HCT116 (cell line): ENCODE data around the gene OS9. TPM values are rescaled to one million over a fixed set of nuclear protein-coding genes. Genes with fewer than 3 reads are reported as not detected.

Source experiments
- ATAC-seq: fragments of 200-7000 bp; cut with Tn5 transposase; 2 replicates; pipeline ENCODE4 v1.9.1; 2020; ENCODE audit warnings: mild to moderate bottlenecking, moderate library complexity
- BruUV-seq: library from RNA; stranded (reverse); fragments of 400-500 nt; replicated peaks from 2 replicates; lab custom pipeline; 2021; lab: Mats Ljungman, UMichigan
- CTCF ChIA-PET: fragments of 300-600 bp; sonication (Branson Sonifier 250); formaldehyde crosslinking; loops from one replicate; lab custom pipeline; 2021; ENCODE audit warnings: antibody characterized with exemption; lab: Charles Lee
- POLR2A ChIA-PET: fragments of 300-600, 350-600 bp; sonication (Branson Sonifier 250); formaldehyde crosslinking; loops from one replicate; lab custom pipeline; 2021; ENCODE audit warnings: antibody characterized with exemption; lab: Charles Lee
- RAD21 ChIA-PET, 2 experiments: fragments of 300-600 bp; sonication (Branson Sonifier 250); formaldehyde crosslinking; loops; one replicate each; lab custom pipeline; 2023; ENCODE audit warnings: low total read pairs in 2 of 2; ENCODE audit not compliant: uncharacterized antibody in 2 of 2, unreplicated experiment in 2 of 2, low non-redundant PET in 1 of 2; lab: Charles Lee
- DNase-seq: peaks from one replicate; pipeline ENCODE4 v3.0.0-alpha.2; 2010; ENCODE audit warnings: low read depth, low spot score
- H2AFZ ChIP-seq: fragments of 200-600 bp; shearing (Covaris generic), sonication (generic); 2 replicates; pipeline ENCODE4 v1.6.1; 2017; ENCODE audit warnings: low read depth, mixed run types, mixed read lengths, antibody characterized with exemption, low read length; ENCODE audit not compliant: poor library complexity, severe bottlenecking
- H3K27ac ChIP-seq: 2 replicates; pipeline ENCODE4 v1.5.1; 2012; ENCODE audit warnings: low read depth, low read length
- H3K27me3 ChIP-seq: fragments of 200-600 bp; sonication (generic); 2 replicates; pipeline ENCODE4 v1.6.1; 2016; ENCODE audit warnings: mixed run types, low read length, mixed read lengths; ENCODE audit not compliant: insufficient read depth
- H3K36me3 ChIP-seq, 2 experiments: fragments of 200-500 bp in 1 of 2; fragments of 200-600 bp in 1 of 2; sonication (Bioruptor generic) in 1 of 2; sonication (generic) in 1 of 2; 2 replicates each; pipeline versions ENCODE4 v1.5.1 to v1.6.1; 2014 to 2016; ENCODE audit warnings: low read length in 2 of 2, inconsistent platforms in 1 of 2, mixed read lengths in 1 of 2, mixed run types in 1 of 2; ENCODE audit not compliant: insufficient read depth in 2 of 2, control insufficient read depth in 1 of 2
- H3K4me1 ChIP-seq, 2 experiments: fragments of 200-600 bp in 1 of 2; sonication (generic) in 1 of 2; 2 replicates each; pipeline versions ENCODE4 v1.5.1 to v1.6.1; 2012 to 2017; ENCODE audit warnings: low read length in 2 of 2, inconsistent platforms in 1 of 2, mild to moderate bottlenecking in 1 of 2, mixed read lengths in 1 of 2, mixed run types in 1 of 2, moderate library complexity in 1 of 2; ENCODE audit not compliant: insufficient read depth in 2 of 2, control insufficient read depth in 1 of 2
- H3K4me2 ChIP-seq: fragments of 200-600 bp; sonication (generic); 2 replicates; pipeline ENCODE4 v1.6.1; 2017; ENCODE audit warnings: mixed run types, low read length, mixed read lengths
- H3K4me3 ChIP-seq, 2 experiments: fragments of 200-600 bp in 1 of 2; sonication (generic) in 1 of 2; replicated peaks in 1 of 2; 2 replicates each; pipeline ENCODE4 v1.5.1; 2011 to 2016; ENCODE audit warnings: low read length in 2 of 2, control low read depth in 1 of 2, low read depth in 1 of 2, mild to moderate bottlenecking in 1 of 2, mixed read lengths in 1 of 2, mixed run types in 1 of 2
- H3K79me2 ChIP-seq: fragments of 200-600 bp; sonication (generic); 2 replicates; pipeline ENCODE4 v1.6.1; 2017; ENCODE audit warnings: mild to moderate bottlenecking, mixed run types, low read length, moderate library complexity, mixed read lengths; ENCODE audit not compliant: insufficient read depth
- H3K9ac ChIP-seq: fragments of 200-600 bp; sonication (generic); 2 replicates; pipeline ENCODE4 v1.6.1; 2016; ENCODE audit warnings: low read length, mixed read lengths
- H3K9me2 ChIP-seq: fragments of 200-600 bp; sonication (generic), shearing (Covaris generic); 2 replicates; pipeline ENCODE4 v1.6.1; 2017; ENCODE audit warnings: mixed run types, mild to moderate bottlenecking, moderate library complexity; ENCODE audit not compliant: insufficient read depth
- H3K9me3 ChIP-seq, 2 experiments: fragments of 200-500 bp in 1 of 2; fragments of 200-600 bp in 1 of 2; sonication (Bioruptor generic) in 1 of 2; sonication (generic) in 1 of 2; 2 replicates each; pipeline ENCODE4 v1.6.1; 2014 to 2017; ENCODE audit warnings: low read length in 2 of 2, mixed read lengths in 2 of 2, inconsistent platforms in 1 of 2, low read depth in 1 of 2, mild to moderate bottlenecking in 1 of 2, mixed run types in 1 of 2, moderate library complexity in 1 of 2; ENCODE audit not compliant: control insufficient read depth in 1 of 2, insufficient read depth in 1 of 2
- H4K20me1 ChIP-seq: fragments of 200-600 bp; sonication (generic), shearing (Covaris generic); 2 replicates; pipeline ENCODE4 v1.6.1; 2017; ENCODE audit warnings: mixed run types, mild to moderate bottlenecking, moderate library complexity; ENCODE audit not compliant: insufficient read depth
- EZH2 ChIP-seq: fragments of 200-600 bp; sonication (generic); IDR thresholded peaks from 2 replicates; pipeline ENCODE4 v1.6.1; 2017; ENCODE audit warnings: antibody characterized with exemption, mixed run types
- EZH2phosphoT487 ChIP-seq: fragments of 200-600 bp; IDR thresholded peaks from 2 replicates; pipeline ENCODE4 v1.6.1; 2018; ENCODE audit warnings: antibody characterized with exemption, borderline replicate concordance
- JUND ChIP-seq: IDR thresholded peaks from 2 replicates; pipeline ENCODE4 v1.6.1; 2012
- POLR2A ChIP-seq: IDR thresholded peaks from 2 replicates; pipeline ENCODE4 v1.7.0; 2011; ENCODE audit warnings: borderline replicate concordance; ENCODE audit not compliant: insufficient read depth, insufficient read length; ENCODE audit errors: extremely low read depth
- RAD21 ChIP-seq: IDR thresholded peaks from 2 replicates; pipeline ENCODE4 v1.6.1; 2012; ENCODE audit warnings: low read depth, mild to moderate bottlenecking
- SIN3A ChIP-seq: IDR thresholded peaks from 2 replicates; pipeline ENCODE4 v1.6.1; 2012; ENCODE audit warnings: low read depth
- YY1 ChIP-seq: IDR thresholded peaks from 2 replicates; pipeline ENCODE4 v1.6.1; 2011; ENCODE audit warnings: low read length, low read depth, moderate library complexity, mild to moderate bottlenecking; ENCODE audit not compliant: insufficient replicate concordance; ENCODE audit errors: extremely low read depth
- ZFX ChIP-seq: fragments of 450-650 bp; IDR thresholded peaks from 2 replicates; pipeline ENCODE4 v1.6.1; 2017
- intact Hi-C: fragments of 100-400 bp; cut with micrococcal nuclease; formaldehyde crosslinking; loops from 2 replicates; pipeline ENCODE4 v1.10.0; 2022
- total RNA-seq: library from RNA; stranded (reverse); gene quantifications from one replicate; pipeline ENCODE4 v1.2.1, GENCODE V29; 2021; ENCODE audit not compliant: unreplicated experiment
- TF ChIP-seq, protein P1 (sequence below): IDR thresholded peaks from 2 replicates; pipeline ENCODE4 v1.6.1; 2012; ENCODE audit warnings: low read depth
- TF ChIP-seq, protein P2 (sequence below): IDR thresholded peaks from 2 replicates; pipeline ENCODE4 v1.6.1; 2012

OS9 gene
- total RNA-seq, 1 experiment from 2014 or later: 98.4 TPM

DNA sequence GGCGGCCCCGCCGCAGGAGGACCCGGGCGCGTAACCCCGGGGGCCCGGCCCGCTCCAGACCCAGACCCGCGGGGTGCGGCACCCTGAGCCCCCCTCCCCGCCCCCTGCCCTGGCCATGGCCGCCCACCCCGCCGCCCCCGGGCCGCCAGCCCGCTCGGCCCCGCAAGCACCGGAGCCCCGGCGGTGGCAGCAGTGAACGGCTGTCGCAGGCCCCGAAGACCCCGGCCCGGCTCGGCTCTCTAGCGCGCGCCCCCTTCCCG lies 61.2 kb downstream of the OS9 start:
- Histone ChIP-seq H3K9ac (peak overlapping the region; percentile 48; the same call in 1 of the 2 replicates), H3K9me3 (no peaks in the 10 kb centered on the region), H3K27me3 (no peaks in the 10 kb centered on the region), H3K79me2 (peaks cover 21% of the 10 kb centered on the region), H2AFZ (no peak overlapping the region), H4K20me1 (no peaks in the 10 kb centered on the region), H3K27ac (no peak overlapping the region; the same call in 1 of the 2 replicates), H3K4me2 (peak overlapping the region; percentile 93), H3K4me3 (peak overlapping the region; percentile 59 to 64), H3K9me2 (no peaks in the 10 kb centered on the region), H3K36me3 (peaks cover 5 to 11% of the 10 kb centered on the region in 2 experiments; a peak in 2 of 4 replicates), H3K4me1 (peaks cover 20 to 46% of the 10 kb centered on the region in 2 experiments)
- POLR2A ChIA-PET: no interaction called here
- RAD21 ChIA-PET: no interaction called here
- DNase-seq (no peak), ATAC-seq (no peak)
- CTCF ChIA-PET: interaction anchor here (2.3 kb wide), 1 partner anchor 11 kb away, joined by 51 read pairs; the partner anchor contains the start of gene CYP27B1
- intact Hi-C loops: no loop called here
- no TSS peak for BruUV-seq
- TF ChIP-seq SIN3A (no peak), JUND (no peak), EZH2phosphoT487 (no peak), EZH2 (no peak), POLR2A (no peak), RAD21 (no peak), YY1 (no peak), ZFX (no peak)
- TF ChIP-seq, protein P1, sequence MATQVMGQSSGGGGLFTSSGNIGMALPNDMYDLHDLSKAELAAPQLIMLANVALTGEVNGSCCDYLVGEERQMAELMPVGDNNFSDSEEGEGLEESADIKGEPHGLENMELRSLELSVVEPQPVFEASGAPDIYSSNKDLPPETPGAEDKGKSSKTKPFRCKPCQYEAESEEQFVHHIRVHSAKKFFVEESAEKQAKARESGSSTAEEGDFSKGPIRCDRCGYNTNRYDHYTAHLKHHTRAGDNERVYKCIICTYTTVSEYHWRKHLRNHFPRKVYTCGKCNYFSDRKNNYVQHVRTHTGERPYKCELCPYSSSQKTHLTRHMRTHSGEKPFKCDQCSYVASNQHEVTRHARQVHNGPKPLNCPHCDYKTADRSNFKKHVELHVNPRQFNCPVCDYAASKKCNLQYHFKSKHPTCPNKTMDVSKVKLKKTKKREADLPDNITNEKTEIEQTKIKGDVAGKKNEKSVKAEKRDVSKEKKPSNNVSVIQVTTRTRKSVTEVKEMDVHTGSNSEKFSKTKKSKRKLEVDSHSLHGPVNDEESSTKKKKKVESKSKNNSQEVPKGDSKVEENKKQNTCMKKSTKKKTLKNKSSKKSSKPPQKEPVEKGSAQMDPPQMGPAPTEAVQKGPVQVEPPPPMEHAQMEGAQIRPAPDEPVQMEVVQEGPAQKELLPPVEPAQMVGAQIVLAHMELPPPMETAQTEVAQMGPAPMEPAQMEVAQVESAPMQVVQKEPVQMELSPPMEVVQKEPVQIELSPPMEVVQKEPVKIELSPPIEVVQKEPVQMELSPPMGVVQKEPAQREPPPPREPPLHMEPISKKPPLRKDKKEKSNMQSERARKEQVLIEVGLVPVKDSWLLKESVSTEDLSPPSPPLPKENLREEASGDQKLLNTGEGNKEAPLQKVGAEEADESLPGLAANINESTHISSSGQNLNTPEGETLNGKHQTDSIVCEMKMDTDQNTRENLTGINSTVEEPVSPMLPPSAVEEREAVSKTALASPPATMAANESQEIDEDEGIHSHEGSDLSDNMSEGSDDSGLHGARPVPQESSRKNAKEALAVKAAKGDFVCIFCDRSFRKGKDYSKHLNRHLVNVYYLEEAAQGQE: no peak
- TF ChIP-seq, protein P2, sequence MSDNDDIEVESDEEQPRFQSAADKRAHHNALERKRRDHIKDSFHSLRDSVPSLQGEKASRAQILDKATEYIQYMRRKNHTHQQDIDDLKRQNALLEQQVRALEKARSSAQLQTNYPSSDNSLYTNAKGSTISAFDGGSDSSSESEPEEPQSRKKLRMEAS: no peak
